HepG2 (cell line): ENCODE measurements around the gene STX1B. TPM values are rescaled to one million over a fixed set of nuclear protein-coding genes. Genes with fewer than 3 reads are reported as not detected.

Experiments used
- CENPBD1 ChIP-seq: sonication (generic); formaldehyde crosslinking; IDR thresholded peaks from 2 replicates; pipeline ENCODE4 v1.8.0; 2022; ENCODE audit warnings: missing genetic modification reagents, low read depth, mild to moderate bottlenecking, borderline replicate concordance
- HNF1A ChIP-seq, 2 experiments: sonication (generic) in 1 of 2; formaldehyde crosslinking in 1 of 2; IDR thresholded peaks; 2 replicates each; pipeline versions ENCODE4 v1.4.0 to v1.6.1; 2016 to 2020; ENCODE audit warnings: borderline replicate concordance in 1 of 2, low read depth in 1 of 2, mild to moderate bottlenecking in 1 of 2, missing genetic modification reagents in 1 of 2
- MED13 ChIP-seq: sonication (generic); formaldehyde crosslinking; IDR thresholded peaks from 2 replicates; pipeline ENCODE4 v1.5.0; 2020; ENCODE audit warnings: missing genetic modification reagents
- SOX5 ChIP-seq: IDR thresholded peaks from 2 replicates; pipeline ENCODE4 v1.6.1; 2016; ENCODE audit warnings: borderline replicate concordance
- ZBTB3 ChIP-seq: sonication (generic); formaldehyde crosslinking; IDR thresholded peaks from 2 replicates; pipeline ENCODE4 v1.4.0; 2020; ENCODE audit warnings: low read depth, mild to moderate bottlenecking, moderate library complexity, missing genetic modification reagents, borderline replicate concordance
- ZNF770 ChIP-seq: sonication (generic); formaldehyde crosslinking; IDR thresholded peaks from 2 replicates; pipeline ENCODE4 v1.5.0; 2020; ENCODE audit warnings: mild to moderate bottlenecking, missing genetic modification reagents
- polyA plus RNA-seq, 8 experiments: library from polyadenylated mRNA; depleted of rRNA in 3 of 8; stranded (reverse) in 7 of 8; unstranded in 1 of 8; fragments of >200 nt; fragmentation: Illumina TruSeq in 4 of 8; extraction: Trizol in 4 of 8; gene quantifications; 2 replicates each; pipeline versions ENCODE4 v1.2.1 to v1.2.3, GENCODE V29; 2011 to 2016; ENCODE audit warnings: low read depth in 4 of 8, missing spikeins in 1 of 8, mixed read lengths in 1 of 8; ENCODE audit not compliant: insufficient read depth in 1 of 8
- total RNA-seq, 5 experiments: library from RNA; depleted of rRNA; stranded (reverse); fragments of >200 nt; fragmentation: Illumina TruSeq; extraction: Trizol; gene quantifications; 2 replicates each; pipeline ENCODE4 v1.2.3, GENCODE V29; 2016; ENCODE audit warnings: low read depth in 1 of 5

The STX1B gene
- total and polyA plus RNA-seq, 2 of the 13 experiments (the other 11 are each of a cell fraction or from before 2014, with no cell fraction given) = 2.1 to 3.0 TPM

GRCh38 chr16:31008149-31008548 is 2.3 kb downstream of the STX1B start (continued):
- TF ChIP-seq HNF1A (IDR thresholded peaks at IDR 0.05; ENCODE audit: low read depth) (no peak), HNF1A (CRISPR knock-in tag; IDR thresholded peaks at IDR 0.05; ENCODE audit: borderline replicate concordance) (no peak), CENPBD1 (CRISPR knock-in tag) (no peak), MED13 (no peak), ZNF770 (no peak), ZBTB3 (CRISPR knock-in tag) (no peak), SOX5 (CRISPR knock-in tag) (no peak)
- TF ChIP-seq, all 625 proteins: peak for 0
